SK-N-SH (cell line): ENCODE data around the gene KCNN3. TPM values are rescaled to one million over a fixed set of nuclear protein-coding genes. Genes with fewer than 3 reads are reported as not detected.

Experiments
- CTCF ChIA-PET: fragments of 300-600, 350-600 bp; formaldehyde crosslinking; extraction: SDS; loops from one replicate; lab custom pipeline; 2021; lab: Yijun Ruan, JAX
- POLR2A ChIA-PET: fragments of 350-600 bp; sonication (Branson Sonifier 250); formaldehyde crosslinking; extraction: SDS; loops from one replicate; lab custom pipeline; 2020; ENCODE audit warnings: antibody characterized with exemption, inconsistent platforms; lab: Yijun Ruan, JAX
- DNase-seq: peaks from one replicate; pipeline ENCODE4 v3.0.0; 2012
- H2AFZ ChIP-seq: fragments of 200-600 bp; sonication (generic); 2 replicates; pipeline ENCODE4 v1.8.1; 2016; ENCODE audit warnings: antibody characterized with exemption, mild to moderate bottlenecking, low read depth
- H3F3A ChIP-seq: fragments of 200-600 bp; sonication (generic); replicated peaks from 2 replicates; pipeline ENCODE3; 2016; ENCODE audit warnings: antibody characterized with exemption, mild to moderate bottlenecking; ENCODE audit not compliant: insufficient read depth
- H3K27ac ChIP-seq, 2 experiments: fragments of 200-500 bp in 1 of 2; fragments of 200-600 bp in 1 of 2; sonication (Bioruptor generic) in 1 of 2; sonication (generic), shearing (Covaris generic) in 1 of 2; 2 replicates each; pipeline versions ENCODE4 v1.5.1 to v1.6.1; 2014 to 2016; ENCODE audit warnings: low read depth in 2 of 2, inconsistent platforms in 1 of 2, low read length in 1 of 2, mild to moderate bottlenecking in 1 of 2, mixed read lengths in 1 of 2
- H3K27me3 ChIP-seq: fragments of 200-600 bp; sonication (generic), shearing (Covaris generic); 2 replicates; pipeline ENCODE4 v1.6.1; 2016; ENCODE audit warnings: mixed run types; ENCODE audit not compliant: insufficient read depth
- H3K36me3 ChIP-seq, 2 experiments: fragments of 200-500 bp in 1 of 2; fragments of 200-600 bp in 1 of 2; sonication (Bioruptor generic) in 1 of 2; sonication (generic) in 1 of 2; replicated peaks in 1 of 2; 2 replicates each; pipeline versions ENCODE3 to v1.5.1; 2014 to 2016; ENCODE audit warnings: low read length in 1 of 2, mild to moderate bottlenecking in 1 of 2; ENCODE audit not compliant: insufficient read depth in 2 of 2, control insufficient read depth in 1 of 2
- H3K4me1 ChIP-seq, 2 experiments: fragments of 200-500 bp in 1 of 2; fragments of 200-600 bp in 1 of 2; sonication (Bioruptor generic) in 1 of 2; sonication (generic), shearing (Covaris generic) in 1 of 2; 2 replicates each; pipeline versions ENCODE4 v1.5.1 to v1.6.1; 2014 to 2016; ENCODE audit warnings: low read depth in 1 of 2, low read length in 1 of 2, mixed run types in 1 of 2; ENCODE audit not compliant: insufficient read depth in 2 of 2, control insufficient read depth in 1 of 2
- H3K4me2 ChIP-seq: fragments of 200-600 bp; sonication (generic), shearing (Covaris generic); 2 replicates; pipeline ENCODE4 v1.6.1; 2017; ENCODE audit warnings: mixed run types
- H3K4me3 ChIP-seq, 2 experiments: fragments of 200-500 bp in 1 of 2; fragments of 200-600 bp in 1 of 2; sonication (Bioruptor generic) in 1 of 2; sonication (generic), shearing (Covaris generic) in 1 of 2; 2 replicates each; pipeline versions ENCODE4 v1.5.1 to v1.8.1; 2014 to 2016; ENCODE audit warnings: low read depth in 2 of 2, inconsistent platforms in 1 of 2, low read length in 1 of 2, mild to moderate bottlenecking in 1 of 2, mixed read lengths in 1 of 2, moderate library complexity in 1 of 2
- H3K79me2 ChIP-seq: fragments of 200-600 bp; sonication (generic); 2 replicates; pipeline ENCODE4 v1.8.1; 2017; ENCODE audit warnings: mild to moderate bottlenecking; ENCODE audit not compliant: insufficient read depth
- H3K9ac ChIP-seq: fragments of 200-600 bp; sonication (generic); 2 replicates; pipeline ENCODE4 v1.6.1; 2017; ENCODE audit warnings: mixed run types
- H3K9me2 ChIP-seq: fragments of 200-600 bp; sonication (generic); 2 replicates; pipeline ENCODE4 v1.6.1; 2017; ENCODE audit warnings: mixed run types
- H3K9me3 ChIP-seq: fragments of 200-600 bp; sonication (generic); 2 replicates; pipeline ENCODE4 v1.6.1; 2017; ENCODE audit warnings: mixed run types, mild to moderate bottlenecking, moderate library complexity
- H4K20me1 ChIP-seq: fragments of 200-600 bp; sonication (generic); 2 replicates; pipeline ENCODE4 v1.6.1; 2017; ENCODE audit warnings: mild to moderate bottlenecking, mixed run types; ENCODE audit not compliant: insufficient read depth
- CHD2 ChIP-seq: fragments of 150-350 bp; IDR thresholded peaks from 2 replicates; pipeline ENCODE4 v1.6.1; 2018; ENCODE audit warnings: low read length; ENCODE audit not compliant: partially characterized antibody
- CTCF ChIP-seq: fragments of 200-600 bp; sonication (generic); IDR thresholded peaks from 2 replicates; pipeline ENCODE4 v1.6.1; 2017; ENCODE audit warnings: antibody characterized with exemption, mild to moderate bottlenecking, moderate library complexity
- EZH2phosphoT487 ChIP-seq: fragments of 200-600 bp; sonication (generic); IDR thresholded peaks from 2 replicates; pipeline ENCODE4 v1.6.1; 2017; ENCODE audit warnings: low read depth, mixed run types, mild to moderate bottlenecking, antibody characterized with exemption, moderate library complexity, borderline replicate concordance
- GATA2 ChIP-seq: sonication (generic); formaldehyde crosslinking; IDR thresholded peaks from 2 replicates; pipeline ENCODE4 v1.5.0; 2020; ENCODE audit warnings: mild to moderate bottlenecking, missing genetic modification reagents
- IRF3 ChIP-seq: fragments of 150-350 bp; IDR thresholded peaks from 2 replicates; pipeline ENCODE4 v1.6.1; 2016; ENCODE audit warnings: mild to moderate bottlenecking, low read depth, low read length
- MEF2A ChIP-seq: IDR thresholded peaks from 2 replicates; pipeline ENCODE4 v1.4.0; 2012; ENCODE audit warnings: low read depth, borderline replicate concordance
- NRF1 ChIP-seq: IDR thresholded peaks from 2 replicates; pipeline ENCODE4 v1.6.1; 2012; ENCODE audit warnings: low read depth, mild to moderate bottlenecking, low read length
- RAD21 ChIP-seq: IDR thresholded peaks from 2 replicates; pipeline ENCODE4 v1.6.1; 2012; ENCODE audit warnings: mild to moderate bottlenecking, low read length
- RFX5 ChIP-seq: IDR thresholded peaks from 2 replicates; pipeline ENCODE4 v1.6.1; 2012; ENCODE audit warnings: mild to moderate bottlenecking, improper control_type of control experiment, low read length
- SMC3 ChIP-seq: IDR thresholded peaks from 2 replicates; pipeline ENCODE4 v1.6.1; 2012; ENCODE audit warnings: low read depth, low read length, improper control_type of control experiment
- TCF12 ChIP-seq: IDR thresholded peaks from 2 replicates; pipeline ENCODE4 v1.4.0; 2012
- USF1 ChIP-seq: IDR thresholded peaks from 2 replicates; pipeline ENCODE4 v1.4.0; 2012; ENCODE audit warnings: low read depth, borderline replicate concordance
- WGBS: methylation state at CpG from one replicate; pipeline ENCODE4 v1.1.6; 2017; ENCODE audit warnings: low lambda C conversion rate; 5-methylcytosine and 5-hydroxymethylcytosine counted together
- polyA plus RNA-seq, 3 experiments: library from polyadenylated mRNA; depleted of rRNA; stranded (reverse); fragments of >200 nt; gene quantifications; 2 replicates each; pipeline ENCODE4 v1.2.3, GENCODE V29; 2012
- TF ChIP-seq, protein P1 (sequence below): IDR thresholded peaks from 2 replicates; pipeline ENCODE4; 2012

KCNN3 gene
- polyA plus RNA-seq, 1 of the 3 experiments (the other 2 are of a cell fraction), result 0.16 TPM

- no peaks in the 10 kb centered on the region for H4K20me1 ChIP-seq
- H3K9me3 ChIP-seq, result no peaks in the 10 kb centered on the region
- H3K27ac ChIP-seq, result no peak overlapping the region
- H3K79me2 ChIP-seq, result no peaks in the 10 kb centered on the region
- no peaks in the 10 kb centered on the region for H3K27me3 ChIP-seq
- ChIA-PET CTCF (interaction anchor here (1.0 to 1.6 kb wide), 3 partner anchors 33 to 243 kb away, joined by 3 to 4 read pairs (median 4); no protein-coding TSS in a partner anchor), POLR2A (no interaction called here)
- TF ChIP-seq USF1 (no peak), IRF3 (no peak), CHD2 (no peak), MEF2A (no peak), TCF12 (no peak), GATA2 (no peak), EZH2phosphoT487 (no peak), RAD21 (no peak), SMC3 (no peak), RFX5 (no peak)
- H3K4me3 ChIP-seq, result no peak overlapping the region
- no peak overlapping the region for H3K9ac ChIP-seq
- 46% methylated on average over 6 of the region's 8 CpGs for WGBS
- H3K4me1 ChIP-seq, result no peaks in the 10 kb centered on the region
- DNase-seq, result no peak
- H3F3A ChIP-seq, result no peaks in the 10 kb centered on the region
- no peak overlapping the region for H2AFZ ChIP-seq
- H3K9me2 ChIP-seq, result no peaks in the 10 kb centered on the region
- H3K4me2 ChIP-seq, result no peak overlapping the region
- no peaks in the 10 kb centered on the region for H3K36me3 ChIP-seq
Observed at GRCh38 chr1:154911691-154912550, 41.8 kb upstream of the KCNN3 start.

- TF ChIP-seq CTCF (no peak), NRF1 (no peak)
- TF ChIP-seq, protein P1, sequence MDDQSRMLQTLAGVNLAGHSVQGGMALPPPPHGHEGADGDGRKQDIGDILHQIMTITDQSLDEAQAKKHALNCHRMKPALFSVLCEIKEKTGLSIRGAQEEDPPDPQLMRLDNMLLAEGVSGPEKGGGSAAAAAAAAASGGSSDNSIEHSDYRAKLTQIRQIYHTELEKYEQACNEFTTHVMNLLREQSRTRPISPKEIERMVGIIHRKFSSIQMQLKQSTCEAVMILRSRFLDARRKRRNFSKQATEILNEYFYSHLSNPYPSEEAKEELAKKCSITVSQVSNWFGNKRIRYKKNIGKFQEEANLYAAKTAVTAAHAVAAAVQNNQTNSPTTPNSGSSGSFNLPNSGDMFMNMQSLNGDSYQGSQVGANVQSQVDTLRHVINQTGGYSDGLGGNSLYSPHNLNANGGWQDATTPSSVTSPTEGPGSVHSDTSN, result no peak
- TF ChIP-seq, all 33 proteins: peak for 0
- Histone ChIP-seq H3K27me3 (no peaks in the 10 kb centered on the region), H3K4me2 (no peak overlapping the region), H3K79me2 (no peaks in the 10 kb centered on the region), H3K9me3 (no peaks in the 10 kb centered on the region), H3K9me2 (no peaks in the 10 kb centered on the region), H3K9ac (no peak overlapping the region), H2AFZ (no peak overlapping the region), H3K27ac (no peak overlapping the region), H3K4me1 (no peaks in the 10 kb centered on the region), H4K20me1 (no peaks in the 10 kb centered on the region), H3K4me3 (no peak overlapping the region), H3F3A (no peaks in the 10 kb centered on the region), H3K36me3 (no peaks in the 10 kb centered on the region)
- 40% methylated on average over 4 of the region's 5 CpGs for WGBS
- no peak for DNase-seq
- ChIA-PET CTCF (interaction anchor here (0.6 to 1.6 kb wide), 3 partner anchors 33 to 241 kb away, joined by 3 to 4 read pairs (median 3); no protein-coding TSS in a partner anchor), POLR2A (no interaction called here)
Observed at GRCh38 chr1:154910851-154911250, 40.8 kb upstream of the KCNN3 start.
